Thoracic aorta (tissue), 2 donors: ENCODE measurements around the gene VPS54. TPM values are rescaled to one million over a fixed set of nuclear protein-coding genes. Genes with fewer than 3 reads are reported as not detected.

ENCODE experiments used
- ATAC-seq: fragments of 150-250 bp; one replicate; pipeline ENCODE4 v1.8.0; 2017; ENCODE audit warnings: low read depth; ENCODE audit not compliant: insufficient number of reproducible peaks, low FRiP score
- DNase-seq: peaks from one replicate; pipeline ENCODE4 v3.0.0-alpha.2; 2020; ENCODE audit warnings: low spot score
- H3K27ac ChIP-seq, 2 donors: fragments of 200-600 bp; sonication (generic); 1 replicate in 1 of 2; 2 replicates in 1 of 2; pipeline ENCODE4 v1.5.1; 2016; ENCODE audit warnings: mild to moderate bottlenecking in 2 of 2, moderate library complexity in 2 of 2
- H3K27me3 ChIP-seq: fragments of 200-600 bp; sonication (generic); replicated peaks from 2 replicates; pipeline ENCODE4 v1.6.0; 2016; ENCODE audit warnings: mild to moderate bottlenecking; ENCODE audit not compliant: insufficient read depth
- H3K36me3 ChIP-seq: fragments of 200-600 bp; sonication (generic); one replicate; pipeline ENCODE4 v1.5.1; 2016
- H3K4me1 ChIP-seq, 2 donors: fragments of 200-600 bp; sonication (generic); 1 replicate in 1 of 2; 2 replicates in 1 of 2; pipeline versions ENCODE4 v1.5.1 to v1.6.0; 2016; ENCODE audit warnings: low read depth in 2 of 2, mild to moderate bottlenecking in 1 of 2; ENCODE audit not compliant: control insufficient read depth in 1 of 2
- H3K4me3 ChIP-seq: fragments of 200-600 bp; sonication (generic); 2 replicates; pipeline ENCODE4 v1.5.1; 2016; ENCODE audit warnings: mild to moderate bottlenecking
- H3K9me3 ChIP-seq: fragments of 200-600 bp; sonication (generic); 2 replicates; pipeline ENCODE4 v1.5.1; 2016
- CTCF ChIP-seq: fragments of 200-600 bp; sonication (generic); IDR thresholded peaks from one replicate; pipeline ENCODE4 v1.5.1; 2019; ENCODE audit warnings: antibody characterized with exemption
- total RNA-seq, 2 donors: library from RNA; depleted of rRNA; stranded (reverse); fragments of >200 nt; gene quantifications; one replicate each; pipeline versions ENCODE4 v1.1.0 to v1.2.3, GENCODE V29; 2016

The VPS54 gene
- total RNA-seq, 2 donors from 2014 or later: 20.0 to 22.1 TPM

GRCh38 chr2:63899639-63900038 is 119.6 kb downstream of the VPS54 start:
- peaks cover 26% of the 10 kb centered on the region for H3K36me3 ChIP-seq
- H3K27ac ChIP-seq: no peak overlapping the region
- peaks cover 0 to 5% of the 10 kb centered on the region in 2 donors for H3K4me1 ChIP-seq
- ATAC-seq (no peak), DNase-seq (no peak)
- H3K9me3 ChIP-seq: peaks cover 14% of the 10 kb centered on the region
- TF ChIP-seq CTCF: no peak
- no peaks in the 10 kb centered on the region for H3K27me3 ChIP-seq
- no peak overlapping the region for H3K4me3 ChIP-seq

GRCh38 chr2:63898839-63899238 is 120.4 kb downstream of the VPS54 start:
- Histone ChIP-seq H3K27me3 (no peaks in the 10 kb centered on the region), H3K9me3 (peaks cover 14% of the 10 kb centered on the region), H3K4me1 (peaks cover 0 to 5% of the 10 kb centered on the region in 2 donors), H3K36me3 (peaks cover 26% of the 10 kb centered on the region), H3K4me3 (no peak overlapping the region), H3K27ac (no peak overlapping the region)
- ATAC-seq (no peak), DNase-seq (no peak)
- no peak for TF ChIP-seq CTCF

GRCh38 chr2:63894167-63894566 is 125.1 kb downstream of the VPS54 start:
- no peak overlapping the region for H3K27ac ChIP-seq
- TF ChIP-seq CTCF: no peak
- H3K9me3 ChIP-seq: no peaks in the 10 kb centered on the region
- DNase-seq: no peak
- no peaks in the 10 kb centered on the region for H3K27me3 ChIP-seq
- peaks cover 22% of the 10 kb centered on the region for H3K36me3 ChIP-seq
- H3K4me3 ChIP-seq: no peak overlapping the region
- no peaks in the 10 kb centered on the region for H3K4me1 ChIP-seq
- ATAC-seq: no peak

- H3K4me1 ChIP-seq: no peaks in the 10 kb centered on the region
- no peaks in the 10 kb centered on the region for H3K27me3 ChIP-seq
- no peaks in the 10 kb centered on the region for H3K9me3 ChIP-seq
- H3K4me3 ChIP-seq: no peak overlapping the region
- DNase-seq (no peak), ATAC-seq (no peak)
- H3K36me3 ChIP-seq: peaks cover 20% of the 10 kb centered on the region
- H3K27ac ChIP-seq: peak overlapping the region in 1 of 2 donors; percentile 32
- no peak for TF ChIP-seq CTCF
Measured at GRCh38 chr2:63893163-63893562, 126.1 kb downstream of the VPS54 start.

GRCh38 chr2:63891488-63892030 is 127.7 kb downstream of the VPS54 start:
- H3K27ac ChIP-seq: no peak overlapping the region
- ATAC-seq (no peak), DNase-seq (no peak)
- no peak for TF ChIP-seq CTCF
- no peak overlapping the region for H3K4me3 ChIP-seq
- H3K9me3 ChIP-seq: no peaks in the 10 kb centered on the region
- H3K4me1 ChIP-seq: no peaks in the 10 kb centered on the region
- H3K27me3 ChIP-seq: no peaks in the 10 kb centered on the region
- H3K36me3 ChIP-seq: peaks cover 21% of the 10 kb centered on the region
